ENCODE data around the gene PDCD6IP.

PDCD6IP gene

DNA sequence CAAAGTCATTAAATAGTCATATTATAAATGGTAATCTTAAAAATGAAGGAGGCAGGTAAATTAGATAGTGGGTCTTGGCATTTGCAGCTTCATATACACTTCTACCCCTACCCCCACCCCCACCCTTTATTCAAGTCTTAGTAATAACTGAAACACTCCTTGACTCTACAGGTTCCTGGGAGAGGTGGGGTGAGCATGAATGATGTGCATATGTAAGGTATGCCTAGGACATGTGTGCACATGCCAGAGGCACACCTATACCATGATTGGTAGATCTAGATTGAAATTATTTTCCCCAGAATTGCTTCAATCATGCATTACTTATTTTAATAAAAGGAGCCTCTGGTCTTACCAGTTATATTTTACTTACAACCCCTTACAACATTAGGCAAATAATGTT, 40.1 kb upstream of the PDCD6IP start:
- Mint-ChIP-seq H3K36me3 (ENCODE audit: low read depth) (no peaks in the 10 kb centered on the region), H3K9me3 (peaks cover 15% of the 10 kb centered on the region), H3K4me1 (no peaks in the 10 kb centered on the region), H3K27ac (no peak overlapping the region), H3K4me3 (no peak overlapping the region), H3K27me3 (ENCODE audit: low read depth) (no peaks in the 10 kb centered on the region)
- TF ChIP-seq, protein P1, sequence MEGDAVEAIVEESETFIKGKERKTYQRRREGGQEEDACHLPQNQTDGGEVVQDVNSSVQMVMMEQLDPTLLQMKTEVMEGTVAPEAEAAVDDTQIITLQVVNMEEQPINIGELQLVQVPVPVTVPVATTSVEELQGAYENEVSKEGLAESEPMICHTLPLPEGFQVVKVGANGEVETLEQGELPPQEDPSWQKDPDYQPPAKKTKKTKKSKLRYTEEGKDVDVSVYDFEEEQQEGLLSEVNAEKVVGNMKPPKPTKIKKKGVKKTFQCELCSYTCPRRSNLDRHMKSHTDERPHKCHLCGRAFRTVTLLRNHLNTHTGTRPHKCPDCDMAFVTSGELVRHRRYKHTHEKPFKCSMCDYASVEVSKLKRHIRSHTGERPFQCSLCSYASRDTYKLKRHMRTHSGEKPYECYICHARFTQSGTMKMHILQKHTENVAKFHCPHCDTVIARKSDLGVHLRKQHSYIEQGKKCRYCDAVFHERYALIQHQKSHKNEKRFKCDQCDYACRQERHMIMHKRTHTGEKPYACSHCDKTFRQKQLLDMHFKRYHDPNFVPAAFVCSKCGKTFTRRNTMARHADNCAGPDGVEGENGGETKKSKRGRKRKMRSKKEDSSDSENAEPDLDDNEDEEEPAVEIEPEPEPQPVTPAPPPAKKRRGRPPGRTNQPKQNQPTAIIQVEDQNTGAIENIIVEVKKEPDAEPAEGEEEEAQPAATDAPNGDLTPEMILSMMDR (IDR thresholded peaks at IDR 0.05; ENCODE audit: unreplicated experiment in 3 of 3) = no peak

DNA sequence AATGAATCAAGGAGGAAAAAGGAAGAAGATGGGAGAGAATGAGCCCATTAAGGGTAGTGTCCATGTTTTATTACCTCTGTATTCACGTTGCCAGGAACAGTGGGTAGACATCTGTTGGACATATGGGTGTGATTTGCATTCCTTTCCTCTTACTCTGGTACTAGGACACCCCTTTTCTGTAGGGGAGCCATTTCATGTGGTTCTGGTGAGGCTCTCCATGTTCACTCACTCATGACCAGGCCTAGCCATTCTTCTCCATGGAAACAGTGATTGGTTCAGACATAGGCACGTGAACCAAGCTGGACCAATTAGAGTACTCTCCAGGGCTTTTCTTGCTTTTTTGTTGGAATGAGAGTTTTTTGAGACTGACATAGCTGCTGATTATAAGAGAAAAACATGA, 39.6 kb upstream of the PDCD6IP start:
- TF ChIP-seq, protein P1 (IDR thresholded peaks at IDR 0.05; ENCODE audit: unreplicated experiment in 3 of 3) = no peak
- H3K27ac Mint-ChIP-seq = no peak overlapping the region
- H3K27me3 Mint-ChIP-seq (ENCODE audit: low read depth) = no peaks in the 10 kb centered on the region
- peaks cover 15% of the 10 kb centered on the region for H3K9me3 Mint-ChIP-seq
- H3K4me3 Mint-ChIP-seq = no peak overlapping the region
- no peaks in the 10 kb centered on the region for H3K4me1 Mint-ChIP-seq
- no peaks in the 10 kb centered on the region for H3K36me3 Mint-ChIP-seq (ENCODE audit: low read depth)

DNA sequence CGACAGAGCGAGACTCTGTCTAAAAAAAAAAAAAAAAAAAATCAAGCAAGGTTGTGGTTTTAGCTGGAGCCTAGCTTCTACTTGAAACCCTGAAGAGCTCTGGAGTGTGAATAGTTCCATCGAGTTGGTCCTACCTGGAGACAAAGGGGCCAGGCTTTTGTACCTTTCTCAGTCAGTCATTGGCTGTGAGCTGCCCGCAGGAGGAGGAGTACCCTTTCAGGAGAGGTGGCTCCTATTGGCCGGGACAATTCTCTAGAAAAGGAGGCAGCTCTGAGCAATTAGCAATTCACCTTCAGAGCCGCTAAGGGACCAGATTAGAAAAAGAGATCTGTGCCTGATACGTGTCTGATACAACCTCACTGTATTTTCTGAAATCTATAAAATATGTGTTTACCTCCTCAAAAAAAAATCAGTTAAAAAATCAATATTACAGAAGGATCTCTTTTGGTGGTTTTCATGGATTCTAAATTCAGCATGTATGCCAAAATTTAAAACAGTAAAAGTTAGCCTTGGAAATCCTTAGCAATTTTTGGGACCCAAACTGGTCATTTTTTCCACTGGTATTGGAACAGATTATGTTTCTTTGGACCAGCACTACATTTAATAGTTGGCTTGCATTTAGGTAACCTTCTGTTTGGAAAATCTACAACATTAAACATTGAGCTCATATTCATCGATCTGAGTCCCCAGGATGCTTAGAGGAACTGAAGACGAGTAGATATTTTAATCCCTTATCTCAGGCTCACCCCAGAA, 29.7 kb upstream of the PDCD6IP start:
- H3K36me3 Mint-ChIP-seq (ENCODE audit: low read depth) = no peaks in the 10 kb centered on the region
- no peaks in the 10 kb centered on the region for H3K27me3 Mint-ChIP-seq (ENCODE audit: low read depth)
- H3K9me3 Mint-ChIP-seq = no peaks in the 10 kb centered on the region
- H3K27ac Mint-ChIP-seq = no peak overlapping the region
- TF ChIP-seq, protein P1 (IDR thresholded peaks at IDR 0.05; ENCODE audit: unreplicated experiment in 3 of 3) = no peak
- no peak overlapping the region for H3K4me3 Mint-ChIP-seq
- H3K4me1 Mint-ChIP-seq = no peaks in the 10 kb centered on the region

DNA sequence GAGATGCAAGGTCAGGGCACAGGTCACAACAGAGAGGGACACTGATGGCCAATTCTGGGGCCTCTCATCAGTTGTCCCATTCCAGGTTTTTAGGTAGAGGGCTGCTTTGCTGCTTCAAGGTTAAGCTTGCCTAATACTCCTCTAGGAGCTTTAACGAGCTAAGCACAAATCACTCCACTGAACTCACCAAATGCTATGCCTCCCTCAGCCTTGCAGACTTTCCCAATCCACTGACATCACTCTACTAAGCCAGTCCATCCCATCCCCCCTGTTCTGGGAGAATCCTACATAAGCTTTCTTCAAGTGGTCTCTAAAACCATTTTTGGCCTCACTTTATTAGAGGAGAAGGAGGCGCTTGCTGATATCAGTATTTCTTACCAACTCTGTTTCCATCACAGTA, 24.8 kb upstream of the PDCD6IP start:
- TF ChIP-seq, protein P1 (IDR thresholded peaks at IDR 0.05; ENCODE audit: unreplicated experiment in 3 of 3) = no peak
- no peak overlapping the region for H3K4me3 Mint-ChIP-seq
- no peaks in the 10 kb centered on the region for H3K4me1 Mint-ChIP-seq
- no peak overlapping the region for H3K27ac Mint-ChIP-seq
- no peaks in the 10 kb centered on the region for H3K27me3 Mint-ChIP-seq (ENCODE audit: low read depth)
- H3K9me3 Mint-ChIP-seq = no peaks in the 10 kb centered on the region
- H3K36me3 Mint-ChIP-seq (ENCODE audit: low read depth) = no peaks in the 10 kb centered on the region

DNA sequence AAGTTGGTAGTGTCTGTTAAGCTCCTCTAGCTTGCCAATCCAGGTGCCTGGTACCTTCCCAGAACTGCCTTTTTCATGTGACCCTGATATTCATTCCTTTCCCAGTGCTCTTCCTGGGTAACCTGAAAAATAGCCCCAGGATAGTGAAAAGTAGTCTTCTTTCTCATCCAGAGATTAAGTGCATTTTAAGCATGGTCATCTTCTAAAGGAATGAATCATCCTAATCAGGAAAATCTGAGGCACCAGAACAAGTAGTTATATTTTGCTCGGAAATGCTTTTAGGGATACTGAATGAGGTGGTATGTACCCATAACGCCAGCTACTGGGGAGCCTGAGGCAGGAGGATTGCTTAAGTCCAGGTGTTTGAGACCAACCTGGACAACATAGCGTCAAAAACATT, 23.1 kb upstream of the PDCD6IP start:
- no peaks in the 10 kb centered on the region for H3K9me3 Mint-ChIP-seq
- no peak overlapping the region for H3K4me3 Mint-ChIP-seq
- H3K4me1 Mint-ChIP-seq = no peaks in the 10 kb centered on the region
- H3K36me3 Mint-ChIP-seq (ENCODE audit: low read depth) = no peaks in the 10 kb centered on the region
- no peaks in the 10 kb centered on the region for H3K27me3 Mint-ChIP-seq (ENCODE audit: low read depth)
- TF ChIP-seq, protein P1 (IDR thresholded peaks at IDR 0.05; ENCODE audit: unreplicated experiment in 3 of 3) = no peak
- no peak overlapping the region for H3K27ac Mint-ChIP-seq

DNA sequence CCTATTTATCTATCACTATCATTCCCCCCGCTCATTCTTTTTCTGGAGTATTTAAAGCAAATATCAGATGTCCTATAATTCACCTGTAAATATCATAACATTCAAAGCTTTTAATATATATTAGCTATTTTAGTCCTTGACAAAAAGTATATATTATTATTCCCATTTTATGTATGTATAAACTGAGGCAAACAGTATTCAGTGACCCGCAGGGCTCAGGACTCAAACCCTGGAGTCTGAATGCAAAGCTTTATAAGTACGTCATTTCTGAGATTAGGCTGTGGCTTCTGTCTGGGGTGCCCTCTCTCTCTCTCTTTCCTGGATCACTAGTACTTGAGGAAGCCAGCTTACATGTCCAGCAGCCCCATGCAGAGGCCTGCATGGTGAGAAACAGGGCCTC, 20.4 kb upstream of the PDCD6IP start:
- Mint-ChIP-seq H3K36me3 (ENCODE audit: low read depth) (no peaks in the 10 kb centered on the region), H3K4me1 (no peaks in the 10 kb centered on the region), H3K4me3 (no peak overlapping the region), H3K27me3 (ENCODE audit: low read depth) (no peaks in the 10 kb centered on the region), H3K9me3 (no peaks in the 10 kb centered on the region), H3K27ac (no peak overlapping the region)
- TF ChIP-seq, protein P1 (IDR thresholded peaks at IDR 0.05; ENCODE audit: unreplicated experiment in 3 of 3) = no peak

Measured in nephron (organoid).